ENCODE data around the gene HSP90AB1.
A peak's percentile ranks its signal among the peaks of the same experiment; 100 is the strongest.

- TF ChIP-seq POLR2A (IDR thresholded peaks at IDR 0.05; ENCODE audit: low read depth, low read length) (no peak), POLR2AphosphoS5 (IDR thresholded peaks at IDR 0.05; ENCODE audit: low read depth, low read length) (peak; percentile 2; the same call in 1 of the 2 replicates), TAF1 (IDR thresholded peaks at IDR 0.05; ENCODE audit: borderline replicate concordance, low read depth, low read length) (no peak)
These were observed 22.6 kb upstream of the HSP90AB1 start for GRCh38 chr6:44224029-44224964.
